K562 (cell line): ENCODE data around the gene CCNL2. TPM values are rescaled to one million over a fixed set of nuclear protein-coding genes. Genes with fewer than 3 reads are reported as not detected.
A peak's percentile ranks its signal among the peaks of the same experiment; 100 is the strongest.

ENCODE experiments used
- BRD9 ChIP-seq: fragments of 450-650 bp; IDR thresholded peaks from 2 replicates; pipeline ENCODE4 v1.6.1; 2018; ENCODE audit warnings: low read depth; ENCODE audit not compliant: partially characterized antibody
- EP300 ChIP-seq: IDR thresholded peaks from 2 replicates; pipeline ENCODE4 v1.6.1; 2012; ENCODE audit warnings: low read length, improper control_type of control experiment
- HBP1 ChIP-seq: fragments of 450-650 bp; formaldehyde crosslinking; IDR thresholded peaks from 2 replicates; pipeline ENCODE4 v1.4.0; 2022; ENCODE audit warnings: missing genetic modification characterization
- HNRNPUL1 ChIP-seq: fragments of 200-400 bp; formaldehyde crosslinking; IDR thresholded peaks from 2 replicates; pipeline ENCODE4 v1.6.1; 2017; ENCODE audit warnings: low read length
- HSF4 ChIP-seq: fragments of 250-450 bp; sonication (Bioruptor Pico); IDR thresholded peaks from 2 replicates; pipeline ENCODE4 v2.1.2; 2022; ENCODE audit warnings: mild to moderate bottlenecking, moderate library complexity, borderline replicate concordance
- IRF1 ChIP-seq: sonication (generic); formaldehyde crosslinking; IDR thresholded peaks from 2 replicates; pipeline ENCODE4 v1.8.0; 2022; ENCODE audit warnings: missing genetic modification reagents, mild to moderate bottlenecking, borderline replicate concordance
- MED1 ChIP-seq: sonication (generic); formaldehyde crosslinking; IDR thresholded peaks from 2 replicates; pipeline ENCODE4 v1.8.1; 2023; ENCODE audit warnings: missing genetic modification reagents, borderline replicate concordance
- MLLT1 ChIP-seq, 2 experiments: fragments of 450-650 bp; IDR thresholded peaks; 2 replicates each; pipeline ENCODE4 v1.6.1; 2016
- STAG1 ChIP-seq: sonication (generic); formaldehyde crosslinking; IDR thresholded peaks from 2 replicates; pipeline ENCODE4 v1.5.0; 2020; ENCODE audit warnings: missing genetic modification reagents, borderline replicate concordance
- TRIM25 ChIP-seq: fragments of 450-650 bp; IDR thresholded peaks from 2 replicates; pipeline ENCODE4 v1.7.0; 2016; ENCODE audit warnings: borderline replicate concordance
- ZBTB2 ChIP-seq: fragments of 450-650 bp; IDR thresholded peaks from 2 replicates; pipeline ENCODE4 v1.6.1; 2016; ENCODE audit warnings: antibody characterized with exemption
- ZFPM2 ChIP-seq: fragments of 250-450 bp; sonication (Bioruptor Pico); IDR thresholded peaks from 2 replicates; pipeline ENCODE4 v1.5.1; 2022; ENCODE audit warnings: mild to moderate bottlenecking
- polyA plus RNA-seq, 8 experiments: library from polyadenylated mRNA; depleted of rRNA in 4 of 8; stranded (reverse) in 5 of 8; unstranded in 3 of 8; fragments of >200 nt; fragmentation: Nextera tagmentation in 2 of 8; fragmentation: Illumina TruSeq in 1 of 8; extraction: Ambion mirVana in 2 of 8; extraction: Trizol in 1 of 8; gene quantifications; 2 replicates each; pipeline versions ENCODE4 v1.2.1 to v1.2.3, GENCODE V29; 2011 to 2014; ENCODE audit warnings: inconsistent platforms in 1 of 8, missing spikeins in 1 of 8
- total RNA-seq, 7 experiments: library from RNA; depleted of rRNA in 6 of 7; stranded (reverse); fragments of >200 nt in 6 of 7; fragmentation: Illumina TruSeq in 2 of 7; extraction: Trizol in 2 of 7; gene quantifications; 2 replicates each; pipeline versions ENCODE4 v1.2.1 to v1.2.3, GENCODE V29; 2011 to 2021; ENCODE audit warnings: low replicate concordance in 1 of 7
- TF ChIP-seq, protein P1 (sequence below), 2 experiments: fragments of 250-450 bp in 1 of 2; fragments of 450-650 bp in 1 of 2; sonication (Bioruptor Pico) in 1 of 2; IDR thresholded peaks; 2 replicates each; pipeline versions ENCODE4 v1.6.1 to v1.8.0; 2016 to 2021; ENCODE audit warnings: mild to moderate bottlenecking in 2 of 2, moderate library complexity in 2 of 2, missing compliant biosample characterization in 1 of 2, missing genetic modification characterization in 1 of 2
- TF ChIP-seq, protein P2 (sequence below): fragments of 250-450 bp; sonication (Bioruptor Pico); IDR thresholded peaks from 2 replicates; pipeline ENCODE4 v1.9.0; 2021; ENCODE audit warnings: mild to moderate bottlenecking, inconsistent platforms

CCNL2 gene
- total and polyA plus RNA-seq, 9 of the 15 experiments (the other 6 are each of a cell fraction or from before 2014, with no cell fraction given) = 2.8 to 287 (median 94.5) TPM

GRCh38 chr1:1349256-1350012, 49.7 kb downstream of the CCNL2 start, which contains the start of gene DVL1 (continued):
- TF ChIP-seq MLLT1 (IDR thresholded peaks at IDR 0.05) = no peak
- TF ChIP-seq, protein P1, sequence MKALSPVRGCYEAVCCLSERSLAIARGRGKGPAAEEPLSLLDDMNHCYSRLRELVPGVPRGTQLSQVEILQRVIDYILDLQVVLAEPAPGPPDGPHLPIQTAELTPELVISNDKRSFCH (CRISPR knock-in tag; IDR thresholded peaks at IDR 0.05) = no peak
- TF ChIP-seq, protein P1 (tag; IDR thresholded peaks at IDR 0.05) = 0 out of 2 replicates have a peak, but pooled peaks have one; percentile 58
- no peak for TF ChIP-seq HSF4 (CRISPR knock-in tag)
- TF ChIP-seq MED1 (CRISPR knock-in tag) = no peak
- TF ChIP-seq, protein P2, sequence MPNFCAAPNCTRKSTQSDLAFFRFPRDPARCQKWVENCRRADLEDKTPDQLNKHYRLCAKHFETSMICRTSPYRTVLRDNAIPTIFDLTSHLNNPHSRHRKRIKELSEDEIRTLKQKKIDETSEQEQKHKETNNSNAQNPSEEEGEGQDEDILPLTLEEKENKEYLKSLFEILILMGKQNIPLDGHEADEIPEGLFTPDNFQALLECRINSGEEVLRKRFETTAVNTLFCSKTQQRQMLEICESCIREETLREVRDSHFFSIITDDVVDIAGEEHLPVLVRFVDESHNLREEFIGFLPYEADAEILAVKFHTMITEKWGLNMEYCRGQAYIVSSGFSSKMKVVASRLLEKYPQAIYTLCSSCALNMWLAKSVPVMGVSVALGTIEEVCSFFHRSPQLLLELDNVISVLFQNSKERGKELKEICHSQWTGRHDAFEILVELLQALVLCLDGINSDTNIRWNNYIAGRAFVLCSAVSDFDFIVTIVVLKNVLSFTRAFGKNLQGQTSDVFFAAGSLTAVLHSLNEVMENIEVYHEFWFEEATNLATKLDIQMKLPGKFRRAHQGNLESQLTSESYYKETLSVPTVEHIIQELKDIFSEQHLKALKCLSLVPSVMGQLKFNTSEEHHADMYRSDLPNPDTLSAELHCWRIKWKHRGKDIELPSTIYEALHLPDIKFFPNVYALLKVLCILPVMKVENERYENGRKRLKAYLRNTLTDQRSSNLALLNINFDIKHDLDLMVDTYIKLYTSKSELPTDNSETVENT (CRISPR knock-in tag) = peak; percentile 91
- no peak for TF ChIP-seq IRF1 (CRISPR knock-in tag)
- no peak for TF ChIP-seq ZBTB2
- no peak for TF ChIP-seq EP300
- no peak for TF ChIP-seq HBP1 (CRISPR knock-in tag)
- 0 out of 2 replicates have a peak, but pooled peaks have one; percentile 34 for TF ChIP-seq STAG1 (CRISPR knock-in tag)
- no peak for TF ChIP-seq HNRNPUL1
- TF ChIP-seq TRIM25 = no peak
- peak; percentile 65; the same call in 1 of the 2 replicates for TF ChIP-seq ZFPM2 (CRISPR knock-in tag)
- no peak for TF ChIP-seq BRD9
